NOMO-1 treated with DMSO at 0.1 percent for 48 hours (cell line): ENCODE results near the gene NDUFS3.

ENCODE experiments used
- DNase-seq: peaks from one replicate; lab custom pipeline; 2025; ENCODE audit not compliant: unreplicated experiment; lab: John Stamatoyannopoulos, UW

NDUFS3 gene

DNA sequence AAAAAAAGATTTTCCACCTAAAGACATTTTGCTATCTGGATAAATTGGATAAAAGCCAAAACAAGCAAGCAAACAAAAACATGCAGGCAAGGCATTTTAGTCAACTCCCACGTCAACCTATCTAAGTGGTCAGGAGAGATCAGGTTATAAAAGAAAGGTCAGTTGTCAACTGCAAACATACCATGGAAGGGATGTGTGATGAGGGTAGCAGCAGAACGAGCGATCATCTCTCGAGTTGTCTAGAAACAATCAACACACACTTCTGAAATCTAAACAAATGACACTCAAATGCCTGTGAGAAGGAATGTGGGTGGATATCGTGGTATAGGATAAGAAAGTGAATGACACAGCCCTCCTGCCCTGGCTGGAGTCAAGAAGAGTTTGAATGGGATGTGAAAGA is 52.6 kb downstream of the NDUFS3 start:
- no peak for DNase-seq
